Naive thymus-derived CD4-positive, alpha-beta T cell (primary cell): ENCODE measurements around the gene PRR5L. TPM values are rescaled to one million over a fixed set of nuclear protein-coding genes. Genes with fewer than 3 reads are reported as not detected.

Source experiments
- ATAC-seq: fragments of 150-1000 bp; cut with Tn5 transposase; 2 replicates; pipeline ENCODE4 v1.10.0; 2021; ENCODE audit warnings: mild to moderate bottlenecking, moderate library complexity
- CTCF ChIA-PET: fragments of 350-600 bp; sonication (Branson Sonifier 250); formaldehyde crosslinking; loops from one replicate; lab custom pipeline; 2021; ENCODE audit warnings: antibody characterized with exemption; lab: Charles Lee
- POLR2A ChIA-PET: fragments of 350-600 bp; sonication (Branson Sonifier 250); formaldehyde crosslinking; loops from one replicate; lab custom pipeline; 2021; ENCODE audit warnings: antibody characterized with exemption, inconsistent platforms; lab: Charles Lee
- DNase-seq, 9 donors: peaks; one replicate each; pipeline versions ENCODE4 v3.0.0 to v3.0.0-alpha.2; 2020 to 2022; ENCODE audit warnings: mixed read lengths in 1 of 9
- H3K27ac ChIP-seq: one replicate; pipeline ENCODE4 v1.7.0; 2013; ENCODE audit warnings: mild to moderate bottlenecking, low read depth, low read length, moderate library complexity
- H3K27me3 ChIP-seq, 2 donors: one replicate each; pipeline ENCODE4 v1.7.0; 2013; ENCODE audit warnings: low read length in 2 of 2, mild to moderate bottlenecking in 2 of 2, moderate library complexity in 2 of 2; ENCODE audit not compliant: control insufficient read depth in 2 of 2, insufficient read depth in 2 of 2
- H3K36me3 ChIP-seq, 3 experiments: 1 replicate in 2 of 3; 2 replicates in 1 of 3; pipeline ENCODE4 v1.7.0; 2013; ENCODE audit warnings: low read length in 3 of 3, mild to moderate bottlenecking in 3 of 3, moderate library complexity in 1 of 3; ENCODE audit not compliant: insufficient read depth in 3 of 3, control insufficient read depth in 2 of 3
- H3K4me1 ChIP-seq, 2 donors: one replicate each; pipeline ENCODE4 v1.7.0; 2013; ENCODE audit warnings: low read length in 2 of 2, mild to moderate bottlenecking in 2 of 2, moderate library complexity in 1 of 2; ENCODE audit not compliant: control insufficient read depth in 2 of 2, insufficient read depth in 2 of 2
- H3K4me3 ChIP-seq: 2 replicates; pipeline ENCODE4 v1.7.0; 2013; ENCODE audit warnings: mild to moderate bottlenecking, low read length
- H3K9me3 ChIP-seq, 3 experiments: 1 replicate in 2 of 3; 2 replicates in 1 of 3; pipeline ENCODE4 v1.7.0; 2013; ENCODE audit warnings: low read length in 3 of 3; ENCODE audit not compliant: control insufficient read depth in 2 of 3
- H3K27ac Mint-ChIP-seq, 9 donors: one replicate each; pipeline ENCODE4 v1.8.0; 2020 to 2022; ENCODE audit warnings: mixed read lengths in 9 of 9, mild to moderate bottlenecking in 8 of 9, moderate library complexity in 5 of 9, inconsistent platforms in 2 of 9
- H3K27me3 Mint-ChIP-seq, 5 donors: one replicate each; pipeline ENCODE4 v1.8.0; 2021 to 2022; ENCODE audit warnings: mixed read lengths in 5 of 5, mild to moderate bottlenecking in 1 of 5
- H3K36me3 Mint-ChIP-seq, 5 donors: one replicate each; pipeline ENCODE4 v1.8.0; 2020 to 2022; ENCODE audit warnings: mixed read lengths in 5 of 5, mild to moderate bottlenecking in 3 of 5, inconsistent platforms in 1 of 5
- H3K4me1 Mint-ChIP-seq, 7 donors: one replicate each; pipeline ENCODE4 v1.8.0; 2020 to 2022; ENCODE audit warnings: mixed read lengths in 7 of 7, mild to moderate bottlenecking in 3 of 7, inconsistent platforms in 1 of 7
- H3K4me3 Mint-ChIP-seq, 10 donors: one replicate each; pipeline ENCODE4 v1.8.0; 2020 to 2022; ENCODE audit warnings: mild to moderate bottlenecking in 10 of 10, mixed read lengths in 10 of 10, moderate library complexity in 6 of 10, inconsistent platforms in 2 of 10
- H3K9me3 Mint-ChIP-seq, 11 donors: one replicate each; pipeline ENCODE4 v1.8.0; 2020 to 2022; ENCODE audit warnings: mixed read lengths in 11 of 11, mild to moderate bottlenecking in 4 of 11, inconsistent platforms in 1 of 11, moderate library complexity in 1 of 11
- intact Hi-C, 2 donors: fragments of 100-400 bp; cut with micrococcal nuclease; formaldehyde crosslinking; loops; one replicate each; pipeline ENCODE4 v1.15.1; 2023
- polyA plus RNA-seq, 2 donors: library from polyadenylated mRNA; unstranded; fragments of 300-500 nt; fragmentation: Illumina TruSeq; gene quantifications; one replicate each; pipeline ENCODE4 v1.2.3, GENCODE V29; 2021
- total RNA-seq, 6 experiments: library from RNA in 5 of 6; stranded (reverse) in 5 of 6; gene quantifications; 1 replicate in 5 of 6; 2 replicates in 1 of 6; pipeline ENCODE4 v1.2.3 and lab custom pipeline; 2021 to 2026

PRR5L gene
- total and polyA plus RNA-seq, 7 experiments from 2014 or later, result 0.10 to 47.6 (median 2.6) TPM

DNA sequence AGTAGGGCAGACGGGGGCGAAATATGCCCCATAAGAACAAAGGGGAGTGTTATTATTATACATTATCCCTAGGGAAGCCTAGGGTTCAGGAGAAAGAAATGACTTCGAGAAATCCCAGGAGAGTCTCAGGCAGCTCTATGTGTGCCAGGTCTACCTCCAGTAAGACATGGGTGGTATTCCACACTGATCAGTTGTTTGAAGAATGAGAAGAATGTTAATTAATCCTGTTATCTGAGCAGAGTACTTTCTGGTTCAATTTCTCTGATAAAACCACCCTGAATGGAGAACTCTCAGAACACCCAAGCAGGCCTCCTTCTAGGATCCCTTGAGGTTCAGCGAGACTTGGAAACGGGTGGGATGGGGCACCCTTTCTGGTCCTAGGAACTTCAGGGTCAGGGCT lies 46.2 kb downstream of the PRR5L start:
- Histone ChIP-seq H3K36me3 (no peaks in the 10 kb centered on the region), H3K4me3 (no peak overlapping the region), H3K27me3 (no peaks in the 10 kb centered on the region), H3K4me1 (no peaks in the 10 kb centered on the region), H3K9me3 (no peaks in the 10 kb centered on the region), H3K27ac (no peak overlapping the region)
- ChIA-PET CTCF (no interaction called here), POLR2A (no interaction called here)
- H3K36me3 Mint-ChIP-seq, result no peaks in the 10 kb centered on the region
- DNase-seq (no peak), ATAC-seq (no peak)
- no peak overlapping the region for H3K27ac Mint-ChIP-seq
- H3K27me3 Mint-ChIP-seq, result peaks cover 23 to 58% (median 47%) of the 10 kb centered on the region in 5 donors
- intact Hi-C loops, result no loop called here
- H3K4me3 Mint-ChIP-seq, result no peak overlapping the region
- no peaks in the 10 kb centered on the region for H3K9me3 Mint-ChIP-seq
- H3K4me1 Mint-ChIP-seq, result peaks cover 0 to 10% (median 0%) of the 10 kb centered on the region in 7 donors

DNA sequence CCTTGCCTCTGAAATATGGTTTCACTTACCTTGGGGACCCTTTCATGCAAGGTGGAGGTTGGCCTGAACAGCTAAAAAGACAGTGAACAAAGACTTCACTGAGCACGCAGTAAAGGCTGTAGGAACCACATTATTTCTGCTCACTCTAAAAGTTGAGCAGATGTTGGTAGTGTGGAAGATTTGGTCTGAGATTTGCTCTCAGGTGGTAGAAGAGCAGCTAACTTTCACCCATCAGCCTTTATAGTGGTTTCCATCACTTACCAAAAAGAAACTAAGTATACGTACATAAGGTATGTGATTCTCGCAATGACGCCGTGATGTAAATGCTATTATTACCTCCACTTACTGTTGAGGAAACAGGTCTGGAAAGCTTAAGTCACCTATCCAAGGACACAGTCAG lies 47.3 kb downstream of the PRR5L start:
- H3K27me3 ChIP-seq, result no peaks in the 10 kb centered on the region
- DNase-seq, result no peak
- H3K4me3 Mint-ChIP-seq, result peak overlapping the region in 1 of 10 donors; percentile 26
- no peaks in the 10 kb centered on the region for H3K4me1 ChIP-seq
- H3K9me3 ChIP-seq, result no peaks in the 10 kb centered on the region
- intact Hi-C loops, result no loop called here
- no peaks in the 10 kb centered on the region for H3K36me3 Mint-ChIP-seq
- no peaks in the 10 kb centered on the region for H3K9me3 Mint-ChIP-seq
- ATAC-seq, result no peak
- H3K4me3 ChIP-seq, result no peak overlapping the region
- CTCF ChIA-PET, result no interaction called here
- peaks cover 23 to 54% (median 46%) of the 10 kb centered on the region in 5 donors for H3K27me3 Mint-ChIP-seq
- H3K36me3 ChIP-seq, result no peaks in the 10 kb centered on the region
- no peak overlapping the region for H3K27ac ChIP-seq
- no peak overlapping the region for H3K27ac Mint-ChIP-seq
- H3K4me1 Mint-ChIP-seq, result peaks cover 0 to 10% (median 0%) of the 10 kb centered on the region in 7 donors
- POLR2A ChIA-PET, result no interaction called here

DNA sequence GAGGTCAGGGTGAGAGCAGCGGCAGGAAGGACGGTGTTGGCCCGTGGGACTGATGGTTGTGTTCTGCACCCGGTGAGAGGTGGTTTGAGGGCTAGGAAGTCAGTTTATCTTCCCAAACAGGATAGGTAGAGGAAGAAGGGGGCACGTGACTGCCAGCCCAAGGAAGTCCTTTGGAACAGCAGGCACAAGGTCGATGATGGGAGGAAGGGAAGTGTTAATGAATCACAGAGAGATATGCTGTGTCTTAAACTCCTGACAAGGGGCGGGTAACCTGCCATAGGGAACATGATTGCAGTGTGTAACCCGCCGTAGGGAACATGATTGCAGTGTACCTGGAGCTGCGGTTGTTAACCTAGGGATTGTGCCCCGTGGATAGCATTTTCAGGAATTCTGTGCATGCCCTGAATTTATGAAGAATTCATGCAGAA lies 49.0 kb downstream of the PRR5L start:
- Mint-ChIP-seq H3K36me3 (no peaks in the 10 kb centered on the region), H3K4me1 (peaks cover 0 to 14% (median 0%) of the 10 kb centered on the region in 7 donors), H3K27me3 (peaks cover 23 to 46% (median 45%) of the 10 kb centered on the region in 5 donors), H3K9me3 (no peaks in the 10 kb centered on the region), H3K4me3 (no peak overlapping the region), H3K27ac (no peak overlapping the region)
- intact Hi-C loops, result no loop called here
- DNase-seq, result no peak
- no peak for ATAC-seq
- ChIA-PET CTCF (no interaction called here), POLR2A (no interaction called here)
- Histone ChIP-seq H3K27ac (no peak overlapping the region), H3K36me3 (no peaks in the 10 kb centered on the region), H3K4me1 (no peaks in the 10 kb centered on the region), H3K4me3 (no peak overlapping the region), H3K27me3 (no peaks in the 10 kb centered on the region), H3K9me3 (no peaks in the 10 kb centered on the region)

DNA sequence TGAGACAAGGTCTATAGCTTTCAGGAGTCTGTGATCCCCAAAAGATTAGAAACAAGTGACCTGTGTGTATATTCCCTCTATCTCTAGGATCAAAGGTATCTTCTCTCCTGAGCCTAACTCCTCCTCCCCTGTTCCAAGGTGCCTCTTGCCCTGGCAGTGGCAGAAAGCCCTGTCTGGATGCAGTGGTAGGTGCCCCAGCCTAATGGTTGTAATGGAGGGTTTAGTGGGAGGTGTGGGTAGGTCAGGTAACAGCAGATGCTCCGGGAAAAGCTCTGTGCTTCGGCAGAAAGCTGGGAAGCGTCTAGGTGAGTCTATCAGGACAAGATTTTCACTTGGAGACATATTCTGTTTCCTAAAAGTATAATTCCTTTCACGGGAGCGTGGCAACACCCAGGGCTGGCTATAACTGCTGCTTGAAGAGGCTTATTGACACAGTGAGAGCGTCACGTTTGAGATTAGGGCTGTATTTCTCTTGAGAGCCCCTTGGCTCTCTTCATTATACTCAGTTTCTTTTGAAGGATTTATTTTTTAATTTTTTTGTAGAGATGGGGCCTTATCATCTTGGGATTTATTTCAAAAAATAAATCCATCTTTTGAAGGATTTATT lies 49.5 kb downstream of the PRR5L start:
- H3K27me3 ChIP-seq, result no peaks in the 10 kb centered on the region
- H3K4me1 ChIP-seq, result no peaks in the 10 kb centered on the region
- ChIA-PET POLR2A (no interaction called here), CTCF (no interaction called here)
- H3K4me1 Mint-ChIP-seq, result peaks cover 0 to 18% (median 0%) of the 10 kb centered on the region in 7 donors
- ATAC-seq (no peak), DNase-seq (no peak)
- no peaks in the 10 kb centered on the region for H3K9me3 Mint-ChIP-seq
- H3K27me3 Mint-ChIP-seq, result peaks cover 18 to 42% (median 40%) of the 10 kb centered on the region in 5 donors
- no peaks in the 10 kb centered on the region for H3K9me3 ChIP-seq
- no peak overlapping the region for H3K4me3 Mint-ChIP-seq
- no peaks in the 10 kb centered on the region for H3K36me3 ChIP-seq
- H3K27ac Mint-ChIP-seq, result no peak overlapping the region
- intact Hi-C loops, result no loop called here
- H3K4me3 ChIP-seq, result no peak overlapping the region
- H3K27ac ChIP-seq, result no peak overlapping the region
- no peaks in the 10 kb centered on the region for H3K36me3 Mint-ChIP-seq

DNA sequence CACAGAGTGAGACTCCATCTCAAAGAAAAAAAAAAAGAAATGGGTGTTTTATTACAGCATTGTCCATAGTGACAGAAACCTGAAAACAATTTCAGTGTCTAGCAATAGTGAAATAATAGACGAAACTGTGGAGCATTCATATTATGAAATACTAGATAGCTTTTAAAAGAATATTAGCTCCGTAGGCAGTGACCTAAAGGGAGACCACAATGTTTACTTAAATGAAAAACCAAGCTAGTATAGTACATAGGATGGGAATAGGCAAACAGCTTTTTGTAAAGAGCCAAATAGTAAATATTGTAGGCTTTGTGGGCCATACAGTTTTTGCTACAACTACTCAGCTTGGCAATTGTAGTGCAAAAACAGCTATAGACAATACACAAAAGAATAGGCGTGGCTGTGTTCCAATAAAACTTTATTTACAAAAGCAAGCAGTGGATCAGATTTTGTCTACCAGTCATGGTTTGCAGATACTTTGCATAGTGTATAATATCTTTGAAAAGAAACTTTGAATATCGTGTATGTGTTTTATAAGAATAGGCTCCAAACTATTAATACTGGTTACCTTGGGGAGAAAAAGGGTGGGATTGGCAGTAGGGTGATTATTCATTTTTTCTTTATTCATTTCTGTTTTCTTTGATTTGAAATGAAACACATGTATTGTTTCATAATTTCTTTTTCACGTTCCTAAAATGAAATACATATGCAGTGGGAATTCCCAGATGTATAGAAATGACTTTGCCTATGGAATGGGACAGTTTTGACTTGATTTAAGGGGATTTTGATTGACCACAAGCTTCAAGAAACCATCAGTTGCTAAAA lies 50.7 kb downstream of the PRR5L start:
- Mint-ChIP-seq H3K4me1 (peaks cover 0 to 18% (median 0%) of the 10 kb centered on the region in 7 donors), H3K36me3 (no peaks in the 10 kb centered on the region), H3K4me3 (no peak overlapping the region), H3K9me3 (no peaks in the 10 kb centered on the region), H3K27ac (no peak overlapping the region), H3K27me3 (peaks cover 14 to 36% (median 35%) of the 10 kb centered on the region in 5 donors)
- no peaks in the 10 kb centered on the region for H3K36me3 ChIP-seq
- H3K4me1 ChIP-seq, result no peaks in the 10 kb centered on the region
- POLR2A ChIA-PET, result no interaction called here
- H3K27me3 ChIP-seq, result no peaks in the 10 kb centered on the region
- ATAC-seq (no peak), DNase-seq (no peak)
- H3K27ac ChIP-seq, result no peak overlapping the region
- no peak overlapping the region for H3K4me3 ChIP-seq
- CTCF ChIA-PET, result interaction anchor here (0.5 kb wide), 1 partner anchor 347 kb away, joined by 3 read pairs; no protein-coding TSS in a partner anchor
- intact Hi-C loops, result no loop called here
- no peaks in the 10 kb centered on the region for H3K9me3 ChIP-seq

DNA sequence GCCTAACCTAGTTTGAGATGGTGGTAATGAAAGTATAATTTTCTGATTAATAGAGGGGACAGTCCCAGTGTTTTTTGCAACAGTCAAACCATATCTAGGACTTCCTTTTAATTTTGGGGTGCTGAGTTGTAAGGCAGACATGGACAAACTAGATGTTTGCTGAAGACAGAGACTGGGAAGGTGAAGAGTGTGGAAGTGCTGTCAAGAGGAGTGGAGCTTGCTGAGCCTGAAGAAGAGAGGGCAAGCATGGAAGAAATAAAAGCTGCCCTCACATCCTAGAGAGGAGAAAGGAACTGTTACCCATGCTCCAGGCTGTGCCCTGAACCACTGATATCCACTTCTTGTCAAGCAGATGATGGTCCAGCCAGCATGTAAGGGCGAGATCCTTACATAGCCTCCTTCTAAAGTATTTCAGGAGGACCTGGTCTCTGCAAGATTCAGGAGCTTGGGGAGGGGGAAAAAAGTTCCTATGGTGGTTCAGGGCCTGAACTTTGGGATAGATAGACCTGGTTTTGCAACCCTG lies 51.4 kb downstream of the PRR5L start:
- Mint-ChIP-seq H3K9me3 (no peaks in the 10 kb centered on the region), H3K27ac (no peak overlapping the region), H3K4me3 (no peak overlapping the region), H3K4me1 (peaks cover 0 to 23% (median 1%) of the 10 kb centered on the region in 7 donors), H3K36me3 (no peaks in the 10 kb centered on the region), H3K27me3 (peaks cover 9 to 36% (median 32%) of the 10 kb centered on the region in 5 donors)
- Histone ChIP-seq H3K27ac (no peak overlapping the region), H3K27me3 (no peaks in the 10 kb centered on the region), H3K4me3 (no peak overlapping the region), H3K36me3 (no peaks in the 10 kb centered on the region), H3K4me1 (peaks cover 0 to 2% of the 10 kb centered on the region in 2 donors), H3K9me3 (no peaks in the 10 kb centered on the region)
- no peak for ATAC-seq
- CTCF ChIA-PET, result no interaction called here
- POLR2A ChIA-PET, result no interaction called here
- intact Hi-C loops, result no loop called here
- no peak for DNase-seq
